Adipocyte (in vitro differentiated cells): ENCODE data around the gene TUBGCP3.
"Not testable (repeated sequence)": the region's sequence is repeated elsewhere in the genome, so short reads cannot be mapped to it uniquely, and the experiment has no call there.

ENCODE experiments used
- DNase-seq: peaks from one replicate; pipeline ENCODE4 v3.0.0-alpha.2; 2015; ENCODE audit warnings: low read depth
- H3K27me3 ChIP-seq: replicated peaks from 2 replicates; pipeline ENCODE4 v1.7.0; 2013; ENCODE audit warnings: mild to moderate bottlenecking, low read length, moderate library complexity; ENCODE audit not compliant: control insufficient read depth, insufficient read depth
- H3K36me3 ChIP-seq: 2 replicates; pipeline ENCODE4 v1.7.0; 2013; ENCODE audit warnings: low read length, mild to moderate bottlenecking, moderate library complexity; ENCODE audit not compliant: control insufficient read depth, insufficient read depth, severe bottlenecking
- H3K4me1 ChIP-seq: 2 replicates; pipeline ENCODE4 v1.7.0; 2013; ENCODE audit warnings: mild to moderate bottlenecking, low read length, moderate library complexity; ENCODE audit not compliant: control insufficient read depth, insufficient read depth
- H3K4me3 ChIP-seq: 2 replicates; pipeline ENCODE4 v1.7.0; 2013; ENCODE audit warnings: mild to moderate bottlenecking, low read length, moderate library complexity
- H3K9ac ChIP-seq: 2 replicates; pipeline ENCODE4 v1.7.0; 2013; ENCODE audit warnings: mild to moderate bottlenecking, low read length, moderate library complexity
- H3K9me3 ChIP-seq: 2 replicates; pipeline ENCODE4 v1.7.0; 2013; ENCODE audit warnings: mild to moderate bottlenecking, low read length, moderate library complexity; ENCODE audit not compliant: control insufficient read depth

The TUBGCP3 gene, protein sequence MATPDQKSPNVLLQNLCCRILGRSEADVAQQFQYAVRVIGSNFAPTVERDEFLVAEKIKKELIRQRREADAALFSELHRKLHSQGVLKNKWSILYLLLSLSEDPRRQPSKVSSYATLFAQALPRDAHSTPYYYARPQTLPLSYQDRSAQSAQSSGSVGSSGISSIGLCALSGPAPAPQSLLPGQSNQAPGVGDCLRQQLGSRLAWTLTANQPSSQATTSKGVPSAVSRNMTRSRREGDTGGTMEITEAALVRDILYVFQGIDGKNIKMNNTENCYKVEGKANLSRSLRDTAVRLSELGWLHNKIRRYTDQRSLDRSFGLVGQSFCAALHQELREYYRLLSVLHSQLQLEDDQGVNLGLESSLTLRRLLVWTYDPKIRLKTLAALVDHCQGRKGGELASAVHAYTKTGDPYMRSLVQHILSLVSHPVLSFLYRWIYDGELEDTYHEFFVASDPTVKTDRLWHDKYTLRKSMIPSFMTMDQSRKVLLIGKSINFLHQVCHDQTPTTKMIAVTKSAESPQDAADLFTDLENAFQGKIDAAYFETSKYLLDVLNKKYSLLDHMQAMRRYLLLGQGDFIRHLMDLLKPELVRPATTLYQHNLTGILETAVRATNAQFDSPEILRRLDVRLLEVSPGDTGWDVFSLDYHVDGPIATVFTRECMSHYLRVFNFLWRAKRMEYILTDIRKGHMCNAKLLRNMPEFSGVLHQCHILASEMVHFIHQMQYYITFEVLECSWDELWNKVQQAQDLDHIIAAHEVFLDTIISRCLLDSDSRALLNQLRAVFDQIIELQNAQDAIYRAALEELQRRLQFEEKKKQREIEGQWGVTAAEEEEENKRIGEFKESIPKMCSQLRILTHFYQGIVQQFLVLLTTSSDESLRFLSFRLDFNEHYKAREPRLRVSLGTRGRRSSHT

GRCh38 chr13:112587764-112588489 lies at the start of gene TUBGCP3:
TUBGCP3 (minus strand) TSS chr13:112588153; CDS start chr13:112587980, 173 bp downstream.
- Histone ChIP-seq H3K4me3 (peak within 1 kb of the TSS; percentile 94), H3K36me3 (no peaks in the 10 kb centered on the region), H3K9ac (peak within 1 kb of the TSS; percentile 97), H3K9me3 (no peaks in the 10 kb centered on the region), H3K27me3 (no peaks in the 10 kb centered on the region), H3K4me1 (peaks cover 16% of the 10 kb centered on the region)
- peak; percentile 94 for DNase-seq

DNA sequence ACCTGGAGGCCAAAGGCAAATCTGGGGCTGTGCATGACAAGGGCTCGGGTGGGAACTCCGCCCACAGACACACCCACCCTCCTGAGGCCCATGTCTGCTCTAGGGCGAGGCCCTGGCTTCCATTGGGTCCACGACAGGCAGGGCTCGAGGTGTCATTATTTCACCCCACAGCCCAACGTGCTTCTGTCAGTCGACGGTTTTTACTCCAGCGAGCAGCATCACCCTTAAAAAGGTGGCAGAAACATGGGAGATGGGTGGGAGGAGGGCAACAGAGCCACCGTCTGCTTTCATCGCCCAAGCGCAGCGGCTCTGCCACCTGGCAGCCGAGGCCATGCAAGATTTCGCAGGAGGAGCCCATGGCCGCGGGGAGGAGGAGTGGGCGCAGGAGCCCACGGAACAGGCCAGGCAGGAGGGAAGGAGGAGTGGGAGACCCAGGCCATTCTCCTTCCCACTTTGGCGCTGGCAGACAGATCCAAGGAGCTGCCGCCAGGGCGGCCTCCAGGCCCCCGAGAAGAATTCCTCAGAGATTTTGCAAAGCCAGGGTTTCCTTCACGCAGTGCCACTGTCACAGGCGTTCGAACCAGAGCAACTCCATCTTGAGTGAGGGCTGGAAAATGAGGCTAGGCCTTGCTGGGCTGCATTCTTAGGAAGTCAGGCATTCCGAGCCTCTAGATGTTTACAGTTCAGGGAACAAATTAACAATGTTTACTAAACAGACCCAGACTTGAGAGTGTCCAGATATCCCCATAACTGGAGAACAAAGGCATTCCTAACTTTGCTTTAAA lies 49.3 kb upstream of the TUBGCP3 start:
- no peak for DNase-seq
- H3K9ac ChIP-seq, result no peak overlapping the region
- no peaks in the 10 kb centered on the region for H3K9me3 ChIP-seq
- no peak overlapping the region for H3K4me3 ChIP-seq
- peaks cover 10% of the 10 kb centered on the region for H3K4me1 ChIP-seq
- peaks cover 75% of the 10 kb centered on the region for H3K27me3 ChIP-seq
- H3K36me3 ChIP-seq, result no peaks in the 10 kb centered on the region

- Histone ChIP-seq H3K9ac (no peak overlapping the region), H3K4me1 (peaks cover 10% of the 10 kb centered on the region), H3K4me3 (no peak overlapping the region), H3K36me3 (no peaks in the 10 kb centered on the region), H3K9me3 (no peaks in the 10 kb centered on the region), H3K27me3 (peaks cover 75% of the 10 kb centered on the region)
- no peak for DNase-seq
These were observed 48.5 kb upstream of the TUBGCP3 start for GRCh38 chr13:112636401-112636975.

DNA sequence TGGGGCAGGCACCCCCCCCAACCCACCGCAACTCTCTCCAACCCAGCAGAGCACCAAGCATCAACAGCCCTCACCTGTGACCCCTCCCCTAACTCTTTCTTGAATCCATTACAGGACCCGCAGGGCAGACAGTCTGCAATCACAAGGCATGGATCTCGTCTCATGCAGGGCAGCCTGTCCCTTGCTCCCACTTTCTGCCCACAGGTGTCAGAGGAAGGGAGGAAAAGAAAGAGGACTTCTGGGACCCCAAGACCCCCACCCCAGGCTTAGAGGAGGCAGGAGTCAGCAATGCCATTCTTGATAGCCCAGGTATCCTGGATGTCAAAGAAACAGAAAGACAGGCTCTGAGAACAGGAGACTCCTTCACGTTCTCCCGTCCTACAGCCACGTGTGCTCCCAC lies 47.4 kb upstream of the TUBGCP3 start:
- no peaks in the 10 kb centered on the region for H3K36me3 ChIP-seq
- no peak overlapping the region for H3K9ac ChIP-seq
- H3K4me3 ChIP-seq, result no peak overlapping the region
- no peaks in the 10 kb centered on the region for H3K9me3 ChIP-seq
- DNase-seq, result no peak
- H3K27me3 ChIP-seq, result peaks cover 71% of the 10 kb centered on the region
- peaks cover 10% of the 10 kb centered on the region for H3K4me1 ChIP-seq

GRCh38 chr13:112634102-112634501 lies 46.1 kb upstream of the TUBGCP3 start:
- Histone ChIP-seq H3K4me1 (peaks cover 10% of the 10 kb centered on the region), H3K27me3 (peaks cover 63% of the 10 kb centered on the region), H3K9me3 (no peaks in the 10 kb centered on the region), H3K4me3 (no peak overlapping the region), H3K9ac (no peak overlapping the region), H3K36me3 (no peaks in the 10 kb centered on the region)
- no peak for DNase-seq

- not testable (repeated sequence) for H3K9me3 ChIP-seq, H3K36me3 ChIP-seq, DNase-seq, H3K4me3 ChIP-seq, H3K9ac ChIP-seq
- Histone ChIP-seq H3K27me3 (peaks cover 39% of the 10 kb centered on the region), H3K4me1 (peaks cover 10% of the 10 kb centered on the region)
These were observed 42.3 kb upstream of the TUBGCP3 start for GRCh38 chr13:112630226-112630625.

GRCh38 chr13:112629161-112629560 lies 41.2 kb upstream of the TUBGCP3 start:
- H3K27me3 ChIP-seq, result peaks cover 40% of the 10 kb centered on the region
- no peak for DNase-seq
- H3K9me3 ChIP-seq, result no peaks in the 10 kb centered on the region
- H3K36me3 ChIP-seq, result no peaks in the 10 kb centered on the region
- no peak overlapping the region for H3K4me3 ChIP-seq
- H3K4me1 ChIP-seq, result peaks cover 7% of the 10 kb centered on the region
- no peak overlapping the region for H3K9ac ChIP-seq

- not testable (repeated sequence) for DNase-seq, H3K36me3 ChIP-seq, H3K9me3 ChIP-seq, H3K4me1 ChIP-seq, H3K4me3 ChIP-seq, H3K9ac ChIP-seq
- peaks cover 44% of the 10 kb centered on the region for H3K27me3 ChIP-seq
These were observed 39.7 kb upstream of the TUBGCP3 start for GRCh38 chr13:112627613-112628012.

- no peak overlapping the region for H3K9ac ChIP-seq
- H3K36me3 ChIP-seq, result no peaks in the 10 kb centered on the region
- H3K4me1 ChIP-seq, result no peaks in the 10 kb centered on the region
These were observed 39.2 kb upstream of the TUBGCP3 start for GRCh38 chr13:112627161-112627560.

GRCh38 chr13:112626761-112627160 lies 38.8 kb upstream of the TUBGCP3 start:
- Histone ChIP-seq H3K9ac (no peak overlapping the region), H3K36me3 (no peaks in the 10 kb centered on the region), H3K9me3 (no peaks in the 10 kb centered on the region), H3K4me3 (no peak overlapping the region), H3K27me3 (peaks cover 49% of the 10 kb centered on the region), H3K4me1 (no peaks in the 10 kb centered on the region)
- DNase-seq, result no peak

More at GRCh38 chr13:112627161-112627560, 39.2 kb upstream of the TUBGCP3 start:
- peaks cover 45% of the 10 kb centered on the region for H3K27me3 ChIP-seq
- no peak overlapping the region for H3K4me3 ChIP-seq
- DNase-seq, result no peak
- H3K9me3 ChIP-seq, result no peaks in the 10 kb centered on the region
